Epithelial cell of esophagus (primary cell): Measurements from ENCODE around the gene PLA2R1.
A peak's percentile ranks its signal among the peaks of the same experiment; 100 is the strongest.

Source experiments
- DNase-seq: peaks from one replicate; pipeline ENCODE4 v3.0.0; 2010; ENCODE audit warnings: low read depth
- H3K4me3 ChIP-seq: 2 replicates; pipeline ENCODE4 v1.5.1; 2011; ENCODE audit warnings: mild to moderate bottlenecking, low read length, control low read depth
- TF ChIP-seq, protein P1 (sequence below): IDR thresholded peaks from 2 replicates; pipeline ENCODE4 v1.5.1; 2011; ENCODE audit warnings: low read depth, mild to moderate bottlenecking, low read length, control low read depth, inconsistent platforms; ENCODE audit not compliant: insufficient read depth; ENCODE audit errors: missing control alignments

Gene PLA2R1

DNA sequence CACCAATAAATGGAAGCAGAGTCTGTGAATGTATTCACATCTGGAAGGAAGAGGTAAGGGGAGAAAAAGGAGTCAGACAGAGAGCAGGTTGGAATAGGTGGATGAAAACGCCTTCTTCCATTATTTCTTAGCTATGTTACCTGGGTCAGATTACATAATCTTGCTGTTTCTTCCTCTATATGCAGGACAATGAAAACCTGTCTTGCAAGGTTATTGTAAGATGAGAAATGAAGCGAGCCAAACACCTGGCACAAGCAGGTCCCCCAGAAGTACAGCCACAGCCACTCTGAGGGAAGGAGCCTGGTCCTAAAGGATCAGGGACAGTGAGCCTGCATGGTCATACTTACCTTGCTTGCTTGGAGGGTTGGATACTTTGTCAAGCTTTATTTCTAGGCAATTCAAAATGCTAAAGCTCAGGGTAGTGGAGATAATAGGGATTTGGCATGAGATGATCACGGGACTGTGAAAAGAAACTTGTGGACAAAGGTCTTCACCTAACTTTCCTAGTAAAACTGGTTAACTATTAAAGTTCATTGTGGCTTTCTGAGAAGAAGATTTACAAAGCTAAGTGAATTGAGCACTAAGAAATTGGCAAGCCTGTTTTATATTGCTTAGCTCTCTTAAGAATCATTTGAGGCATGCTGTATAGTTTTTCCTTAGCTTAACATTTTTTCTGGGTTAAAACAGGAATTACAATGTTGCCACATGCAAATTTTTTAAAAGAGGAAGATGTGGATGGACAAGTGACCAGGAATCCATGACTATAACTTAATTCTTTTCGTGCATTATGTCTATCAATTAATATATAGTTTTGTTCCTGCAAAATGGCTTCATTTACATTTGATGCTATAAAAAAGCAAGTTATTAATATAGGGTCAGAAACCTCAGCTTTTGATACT, 15.7 kb upstream of the PLA2R1 start:
- peak; percentile 72 for DNase-seq
- H3K4me3 ChIP-seq: no peak overlapping the region
- TF ChIP-seq, protein P1, sequence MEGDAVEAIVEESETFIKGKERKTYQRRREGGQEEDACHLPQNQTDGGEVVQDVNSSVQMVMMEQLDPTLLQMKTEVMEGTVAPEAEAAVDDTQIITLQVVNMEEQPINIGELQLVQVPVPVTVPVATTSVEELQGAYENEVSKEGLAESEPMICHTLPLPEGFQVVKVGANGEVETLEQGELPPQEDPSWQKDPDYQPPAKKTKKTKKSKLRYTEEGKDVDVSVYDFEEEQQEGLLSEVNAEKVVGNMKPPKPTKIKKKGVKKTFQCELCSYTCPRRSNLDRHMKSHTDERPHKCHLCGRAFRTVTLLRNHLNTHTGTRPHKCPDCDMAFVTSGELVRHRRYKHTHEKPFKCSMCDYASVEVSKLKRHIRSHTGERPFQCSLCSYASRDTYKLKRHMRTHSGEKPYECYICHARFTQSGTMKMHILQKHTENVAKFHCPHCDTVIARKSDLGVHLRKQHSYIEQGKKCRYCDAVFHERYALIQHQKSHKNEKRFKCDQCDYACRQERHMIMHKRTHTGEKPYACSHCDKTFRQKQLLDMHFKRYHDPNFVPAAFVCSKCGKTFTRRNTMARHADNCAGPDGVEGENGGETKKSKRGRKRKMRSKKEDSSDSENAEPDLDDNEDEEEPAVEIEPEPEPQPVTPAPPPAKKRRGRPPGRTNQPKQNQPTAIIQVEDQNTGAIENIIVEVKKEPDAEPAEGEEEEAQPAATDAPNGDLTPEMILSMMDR: no peak

DNA sequence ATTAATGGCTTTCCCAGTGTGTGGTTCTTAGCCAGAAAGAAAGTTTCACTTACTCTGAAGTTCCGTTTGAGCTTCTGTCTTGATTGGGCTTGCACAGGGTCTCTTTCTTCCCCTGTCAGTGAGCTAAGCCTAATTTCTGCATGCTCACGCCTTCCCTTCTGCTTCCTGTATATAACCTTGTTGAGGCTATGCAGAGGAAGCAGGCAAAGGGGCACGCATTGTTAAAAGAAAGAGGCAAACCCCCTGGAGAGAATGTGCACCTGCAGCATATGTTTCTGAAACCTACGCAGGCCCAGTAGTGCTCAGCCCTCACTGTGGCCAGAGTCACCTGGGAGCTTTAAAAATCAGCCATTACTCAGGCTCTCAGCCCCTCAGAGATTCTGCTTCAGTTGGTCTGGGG, 14.5 kb upstream of the PLA2R1 start:
- DNase-seq: no peak
- no peak overlapping the region for H3K4me3 ChIP-seq
- TF ChIP-seq, protein P1: no peak

DNA sequence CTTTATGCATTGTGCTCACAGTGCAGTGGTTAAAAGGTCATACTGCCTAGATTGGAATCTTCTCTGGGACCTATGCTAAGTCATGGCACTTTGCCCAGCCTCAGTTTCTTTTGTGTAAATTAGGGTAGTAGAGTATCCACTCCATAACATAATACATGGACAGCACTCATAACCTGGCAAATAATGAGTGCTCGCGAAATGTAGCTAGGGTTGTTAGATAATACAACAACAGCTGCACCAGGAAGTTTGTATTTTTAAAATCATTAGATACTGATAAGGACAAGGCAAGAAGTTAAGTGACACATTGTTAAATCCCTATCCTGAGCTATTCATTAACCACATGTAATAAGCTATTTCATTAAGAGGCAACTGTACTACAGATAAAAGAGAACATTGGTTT, 13.8 kb upstream of the PLA2R1 start:
- no peak overlapping the region for H3K4me3 ChIP-seq
- DNase-seq: no peak
- TF ChIP-seq, protein P1: no peak

DNA sequence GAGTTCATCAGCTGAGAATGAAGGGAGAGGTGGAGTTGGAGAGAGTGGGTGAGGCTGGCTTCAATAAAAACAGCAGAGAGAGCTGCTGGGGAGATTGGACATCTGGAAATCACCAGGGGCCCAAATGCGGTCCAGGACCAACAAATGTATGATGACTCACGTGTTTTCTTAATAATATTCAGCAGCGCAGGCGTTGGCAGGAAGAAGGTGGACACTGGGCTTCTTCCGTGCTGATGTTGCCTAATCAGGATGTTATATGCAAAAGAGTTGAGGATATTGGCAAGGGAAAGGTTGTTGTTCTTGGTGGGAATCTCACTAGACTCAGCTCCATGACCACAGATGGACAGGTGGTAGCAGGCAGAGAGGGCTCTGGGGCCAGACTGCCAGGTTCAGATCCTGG, 12.8 kb upstream of the PLA2R1 start:
- TF ChIP-seq, protein P1: no peak
- peak; percentile 91 for DNase-seq
- no peak overlapping the region for H3K4me3 ChIP-seq

DNA sequence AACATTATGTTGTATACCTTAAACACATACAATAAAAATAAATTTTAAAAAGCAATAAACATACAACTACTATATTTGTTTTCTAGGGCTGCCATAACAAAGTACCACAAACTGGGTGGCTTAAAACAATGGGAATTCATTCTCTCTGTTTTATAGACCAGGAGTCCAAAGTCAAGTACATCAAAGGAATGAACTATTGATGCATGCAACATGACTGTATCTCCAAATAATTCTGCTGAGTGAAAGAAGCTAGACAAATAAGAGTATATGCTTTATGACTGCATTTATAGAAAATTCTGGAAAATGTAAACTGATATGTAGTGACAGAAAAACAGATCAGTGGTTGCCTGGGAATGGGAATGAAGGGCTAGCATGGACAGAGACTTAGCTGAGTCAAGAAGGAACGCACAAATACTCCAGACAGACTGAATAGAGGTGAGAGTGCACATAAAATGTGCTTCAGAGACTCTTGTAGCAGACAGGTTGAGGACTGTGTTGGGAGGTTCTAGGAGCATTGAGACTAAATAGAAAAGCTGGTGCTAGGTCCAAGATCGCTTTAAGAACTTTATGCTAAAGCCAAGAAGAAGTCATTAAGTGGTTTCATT, 11.0 kb upstream of the PLA2R1 start:
- no peak overlapping the region for H3K4me3 ChIP-seq
- TF ChIP-seq, protein P1: no peak
- DNase-seq: peak; percentile 74

DNA sequence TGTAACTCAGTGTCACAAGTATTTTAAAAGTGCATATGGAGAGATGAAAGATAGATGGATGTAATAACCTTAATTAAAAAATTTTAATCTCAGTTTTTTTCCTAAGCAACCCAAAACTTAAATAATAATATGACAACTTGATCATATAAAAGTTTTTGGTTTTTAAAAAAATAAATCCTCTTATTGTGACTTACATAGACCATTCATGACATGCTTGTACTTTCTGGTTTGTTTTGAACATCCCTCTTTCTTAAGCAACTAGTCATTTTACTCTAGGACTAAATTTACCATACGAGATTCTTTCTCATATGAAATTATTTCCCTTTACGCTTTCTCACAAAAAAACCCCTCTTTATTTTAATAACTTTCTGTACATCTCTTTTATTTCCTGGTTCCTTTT, 6.5 kb upstream of the PLA2R1 start:
- H3K4me3 ChIP-seq: no peak overlapping the region
- TF ChIP-seq, protein P1: no peak
- DNase-seq: no peak
